ENCODE results near the gene TUBA4A.
"Not testable (repeated sequence)": the region's sequence is repeated elsewhere in the genome, so short reads cannot be mapped to it uniquely, and the experiment has no call there.

TUBA4A gene

GRCh38 chr2:219214141-219214540, 39.6 kb downstream of the TUBA4A start:
- no peak for DNase-seq

DNA sequence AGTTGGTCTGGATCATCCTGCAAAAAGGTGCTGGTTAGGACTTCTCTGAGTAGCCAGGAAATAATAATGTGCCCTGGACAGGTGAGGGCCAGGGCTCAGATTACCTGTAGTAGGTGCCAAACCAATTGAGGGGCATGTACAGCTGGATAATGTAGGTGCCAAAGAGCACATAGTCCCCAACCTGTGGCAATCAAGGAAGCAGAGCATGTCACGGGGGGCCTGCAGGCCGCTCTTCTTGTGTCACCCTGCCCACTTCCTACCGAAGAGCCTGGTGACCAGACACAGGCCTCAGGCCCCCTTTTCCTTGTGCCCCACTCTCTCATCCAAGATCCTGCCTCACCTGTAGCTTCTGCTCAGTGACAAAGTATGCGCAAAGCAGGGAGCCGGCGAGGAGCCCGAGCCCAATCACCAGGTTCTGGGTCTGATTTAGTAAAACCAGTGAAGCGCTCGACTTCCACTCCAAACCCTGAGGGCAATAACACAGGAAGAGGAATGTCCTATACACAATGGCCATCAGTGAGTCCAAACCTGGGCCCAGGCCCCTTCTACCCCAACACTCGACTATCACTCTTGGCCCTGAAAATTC, 40.1 kb downstream of the TUBA4A start:
- no peak for DNase-seq

DNA sequence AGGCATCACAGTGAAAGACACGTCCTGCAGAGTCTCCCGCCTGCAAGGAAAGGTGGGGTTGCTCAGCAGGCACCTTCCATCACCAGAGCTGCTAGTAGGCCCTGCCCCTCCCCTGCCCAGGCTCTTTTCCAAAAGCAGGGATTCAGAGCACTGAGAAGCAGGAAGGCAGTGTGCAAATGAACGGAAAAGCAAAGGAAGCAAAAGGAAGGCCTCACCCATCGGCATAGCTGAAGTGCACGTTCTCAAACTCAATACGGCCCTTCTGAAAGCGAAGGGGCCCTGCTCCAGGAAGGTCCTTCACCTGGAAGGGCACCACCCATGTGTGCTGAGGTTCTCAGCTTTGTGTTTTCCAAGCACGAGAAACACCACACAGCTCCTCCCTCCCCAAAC, 40.7 kb downstream of the TUBA4A start:
- no peak for DNase-seq

GRCh38 chr2:219210886-219211362, 42.8 kb downstream of the TUBA4A start:
- no peak for DNase-seq

DNA sequence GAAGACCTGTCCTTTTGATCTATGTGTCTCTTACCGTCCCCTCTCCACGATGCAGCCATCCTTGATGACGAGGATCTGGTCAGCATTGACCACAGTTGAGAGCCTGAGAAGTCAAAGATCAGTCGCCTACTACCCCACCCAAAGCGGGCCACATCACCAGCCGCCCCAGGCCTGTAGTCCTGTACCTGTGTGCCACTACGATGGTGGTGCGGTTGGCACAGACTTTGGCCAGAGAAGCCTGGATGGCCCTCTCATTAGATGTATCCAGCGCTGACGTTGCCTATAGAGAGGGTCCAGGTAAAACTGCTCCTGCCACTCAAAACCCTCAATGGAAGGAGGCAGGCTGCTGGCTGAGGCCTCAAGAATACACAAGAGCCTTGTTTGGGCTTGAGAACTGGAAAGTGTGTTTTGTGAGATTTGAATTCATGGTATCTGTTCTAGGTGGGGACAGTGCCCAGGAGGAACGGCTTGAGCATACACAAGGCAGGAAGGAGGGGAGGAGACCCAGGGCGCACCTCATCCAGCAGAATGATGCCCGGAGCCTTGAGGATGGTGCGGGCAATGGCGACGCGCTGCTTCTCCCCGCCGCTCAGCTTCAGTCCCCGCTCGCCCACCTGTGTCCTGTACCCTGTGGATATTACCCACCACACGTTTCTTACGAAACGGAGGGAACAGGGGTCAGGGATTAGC, 43.4 kb downstream of the TUBA4A start:
- no peak for DNase-seq

DNA sequence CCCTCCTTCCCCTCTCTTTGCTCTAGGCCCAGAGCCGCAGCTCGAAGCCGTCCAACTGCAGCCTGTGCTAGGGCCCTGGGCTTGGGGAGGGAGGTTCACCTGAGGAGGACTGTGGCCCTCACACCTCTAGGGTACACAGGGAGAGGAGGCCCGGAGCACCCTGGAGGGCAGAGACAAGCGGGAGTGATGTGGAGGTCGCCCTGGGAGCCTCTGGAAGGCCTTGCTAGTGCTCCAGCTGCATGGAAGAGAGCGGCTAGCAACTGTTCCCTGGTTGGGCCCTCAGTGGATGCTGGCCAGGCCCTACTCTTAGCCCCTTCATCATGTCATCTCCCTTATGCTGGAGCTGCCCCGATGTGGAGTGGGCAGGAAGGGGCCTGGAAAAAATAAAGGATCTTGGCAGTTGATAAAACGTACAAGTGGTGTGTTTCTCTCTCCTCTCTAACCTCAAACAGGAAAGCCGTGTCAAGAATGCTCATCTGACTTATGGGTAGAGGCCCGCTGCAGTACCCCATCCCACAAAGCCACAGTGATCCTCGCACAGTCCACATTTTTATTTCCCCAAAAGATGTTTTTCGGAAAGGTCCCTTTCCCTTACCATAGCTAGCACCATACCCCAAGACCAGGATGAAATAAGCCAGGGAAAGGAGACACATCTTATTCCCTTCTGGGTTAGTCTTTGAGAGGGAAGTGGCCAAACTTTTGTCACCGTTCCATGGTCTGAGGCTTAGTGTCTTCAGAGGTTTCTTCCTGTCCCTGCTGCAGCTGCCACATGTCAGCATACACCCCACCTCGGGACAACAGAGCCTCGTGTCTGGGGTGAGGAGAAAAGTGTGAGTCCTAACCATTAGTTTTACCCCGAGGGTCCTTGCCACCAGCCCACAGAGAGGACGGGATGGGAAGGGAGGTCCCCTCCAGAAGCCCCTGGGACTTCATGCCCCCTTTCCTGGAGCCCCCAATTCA, 44.2 kb downstream of the TUBA4A start:
- no peak for DNase-seq

- peak in 1 of 58 donors; percentile 29 for DNase-seq
These were observed 45.6 kb downstream of the TUBA4A start for GRCh38 chr2:219207884-219208740.

DNA sequence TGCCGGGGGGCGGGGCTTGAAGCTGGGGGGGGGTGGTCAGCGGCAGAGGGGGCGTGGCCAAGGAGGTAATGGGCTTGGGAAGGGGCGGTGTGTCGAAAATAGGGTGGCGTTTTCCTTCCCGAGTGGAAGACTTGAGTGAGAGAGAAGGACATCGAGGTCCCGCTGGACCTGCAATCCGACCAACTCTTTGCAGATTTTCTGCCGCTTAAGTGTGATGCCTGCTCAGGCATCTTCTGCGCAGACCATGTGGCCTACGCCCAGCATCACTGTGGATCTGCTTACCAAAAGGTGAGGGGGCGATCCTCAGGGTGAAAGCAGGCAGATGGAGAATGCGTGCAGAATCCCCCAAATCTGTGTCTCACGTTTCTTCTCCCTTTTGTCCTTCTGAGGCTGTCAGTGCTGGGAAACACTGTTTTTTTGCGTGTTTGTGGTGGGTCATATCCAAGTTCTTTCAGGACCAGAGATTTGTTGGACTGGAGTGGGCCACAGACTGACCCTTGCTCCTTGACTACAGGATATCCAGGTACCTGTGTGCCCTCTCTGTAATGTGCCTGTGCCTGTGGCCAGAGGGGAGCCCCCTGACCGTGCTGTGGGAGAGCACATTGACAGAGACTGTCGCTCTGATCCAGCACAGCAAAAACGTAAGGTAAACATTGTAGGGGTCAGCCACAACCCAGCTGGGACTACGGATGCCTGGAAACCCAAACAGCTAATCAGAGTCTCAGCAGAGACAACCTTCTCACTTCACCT, 46.4 kb downstream of the TUBA4A start:
- DNase-seq = peak in 3 of 58 donors; percentile 51 to 72 (median 51)

GRCh38 chr2:219206328-219207133, 47.2 kb downstream of the TUBA4A start, which contains the start of gene ZFAND2B:
Gene ZFAND2B, plus strand, starts transcription at chr2:219206782. Its CDS starts 206 bp downstream, at chr2:219206988.
- DNase-seq = peak; percentile 71 to 96 (median 92)

GRCh38 chr2:219205981-219206327, 47.8 kb downstream of the TUBA4A start:
- no peak for DNase-seq

- no peak for DNase-seq
These were observed 48.6 kb downstream of the TUBA4A start for GRCh38 chr2:219205165-219205538.

DNA sequence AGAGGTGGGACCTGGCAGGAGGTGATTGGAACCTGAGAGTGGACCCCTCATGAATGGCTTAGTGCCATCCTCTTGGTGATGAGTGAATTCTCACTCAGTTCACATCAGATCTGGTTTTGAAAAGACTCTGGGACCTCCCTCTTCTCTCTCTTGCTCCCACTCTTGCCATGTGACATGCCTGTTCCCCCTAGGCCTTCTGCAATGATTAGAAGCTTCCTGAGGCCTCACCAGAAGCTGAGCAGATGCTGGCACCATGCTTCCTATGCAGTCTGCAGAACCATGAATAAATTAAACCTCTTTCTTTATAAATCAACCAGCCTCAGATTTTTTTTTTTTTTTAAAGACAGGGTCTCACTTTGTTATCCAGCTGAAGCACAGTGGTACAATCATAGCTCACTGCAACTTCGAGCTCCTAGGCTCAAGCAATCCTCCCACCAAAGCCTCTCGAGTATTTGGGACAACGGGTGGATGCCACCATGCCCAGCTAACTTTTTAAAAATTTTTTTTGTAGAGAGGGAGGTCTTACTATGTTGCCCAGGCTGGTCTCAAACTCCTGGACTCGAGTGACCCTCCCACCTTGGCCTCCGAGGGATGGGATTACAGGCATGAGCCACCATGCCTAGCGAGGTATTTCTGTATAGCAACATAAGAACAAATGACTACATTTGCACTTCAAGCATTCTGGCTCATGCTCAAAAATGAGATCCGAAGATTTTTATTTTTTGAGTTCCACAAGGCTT, 49.1 kb downstream of the TUBA4A start:
- no peak for DNase-seq

DNA sequence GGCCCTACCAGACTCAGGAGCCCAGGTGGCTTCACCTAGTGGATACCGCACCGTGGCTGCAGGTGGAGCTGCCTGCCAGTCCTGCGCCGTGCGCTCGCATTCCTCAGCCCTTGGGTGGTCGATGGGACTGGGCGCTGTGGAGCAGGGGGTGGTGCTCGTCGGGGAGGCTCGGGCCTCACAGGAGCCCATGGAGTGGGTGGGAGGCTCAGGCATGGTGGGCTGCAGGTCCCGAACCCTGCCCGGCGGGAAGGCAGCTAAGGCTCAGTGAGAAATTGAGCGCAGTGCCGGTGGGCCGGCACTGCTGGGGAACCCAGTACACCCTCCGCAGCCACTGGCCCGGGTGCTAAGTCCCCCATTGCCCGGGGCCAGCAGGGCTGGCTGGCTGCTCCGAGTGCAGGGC, 52.4 kb downstream of the TUBA4A start:
- DNase-seq = not testable (repeated sequence)

DNA sequence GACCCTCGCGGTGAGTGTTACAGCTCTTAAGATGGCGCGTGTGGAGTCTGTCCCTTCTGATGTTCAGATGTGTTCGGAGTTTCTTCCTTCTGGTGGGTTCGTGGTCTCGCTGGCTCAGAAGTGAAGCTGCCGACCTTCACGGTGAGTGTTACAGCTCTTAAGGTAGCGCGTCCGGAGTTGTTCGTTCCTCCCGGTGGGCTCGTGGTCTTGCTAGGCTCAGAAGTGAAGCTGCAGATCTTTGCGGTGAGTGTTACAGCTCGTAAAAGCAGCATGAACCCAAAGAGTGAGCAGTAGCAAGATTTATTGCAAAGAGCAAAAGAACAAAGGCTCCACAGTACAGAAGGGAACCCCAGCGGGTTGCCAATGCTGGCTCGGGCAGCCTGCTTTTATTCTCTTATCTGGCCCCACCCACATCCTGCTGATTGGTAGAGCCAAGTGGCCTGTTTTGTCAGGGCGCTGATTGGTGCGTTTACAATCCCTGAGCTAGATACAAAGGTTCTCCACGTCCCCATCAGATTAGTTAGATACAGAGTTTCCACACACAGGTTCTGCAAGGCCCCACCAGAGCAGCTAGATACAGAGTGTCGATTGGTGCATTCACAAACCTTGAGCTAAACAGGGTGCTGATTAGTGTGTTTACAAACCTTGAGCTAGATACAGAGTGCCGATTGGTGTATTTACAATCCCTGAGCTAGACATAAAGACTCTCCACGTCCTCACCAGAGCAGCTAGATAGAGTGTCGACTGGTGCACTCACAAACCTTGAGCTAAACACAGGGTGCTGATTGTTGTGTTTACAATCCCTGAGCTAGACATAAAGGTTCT, 53.0 kb downstream of the TUBA4A start:
- DNase-seq = peak in 5 of 58 donors; percentile 10 to 29 (median 28)

Measured in anterior cingulate cortex (tissue), 58 donors.